ENCODE measurements around the gene JUNB. TPM values are rescaled to one million over a fixed set of nuclear protein-coding genes. Genes with fewer than 3 reads are reported as not detected.

JUNB gene
- total RNA-seq, 1 donor from 2014 or later, result 1.5 TPM

DNA sequence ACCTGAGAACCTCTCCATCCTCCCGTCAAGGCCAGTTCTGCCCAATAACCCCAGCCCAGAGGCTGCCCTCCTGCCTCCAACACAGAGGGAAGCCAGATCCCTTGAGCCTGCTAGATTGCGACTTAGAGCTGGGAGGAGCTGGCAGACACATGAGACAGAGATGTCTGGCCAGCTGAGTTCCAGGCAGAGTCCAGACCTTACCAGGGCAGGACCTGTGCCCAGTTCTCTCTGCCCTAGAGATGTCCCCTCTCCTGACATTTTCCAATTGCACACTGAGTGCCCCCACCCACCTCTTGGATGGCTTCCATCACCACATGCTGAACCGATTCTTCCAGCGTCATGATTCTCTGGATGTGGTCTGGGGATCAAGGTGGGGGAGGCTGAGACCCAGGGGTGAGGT is 19.0 kb upstream of the JUNB start:
- peaks cover 30% of the 10 kb centered on the region for H3F3A ChIP-seq (ENCODE audit: low read depth)
- H3K9me3 ChIP-seq (ENCODE audit: low read depth), result no peaks in the 10 kb centered on the region
- H3K79me2 ChIP-seq (ENCODE audit: low read depth), result no peaks in the 10 kb centered on the region
- Mint-ChIP-seq H3K9me3 (no peaks in the 10 kb centered on the region), H3K4me3 (peak overlapping the region; percentile 48), H3K36me3 (peaks cover 4% of the 10 kb centered on the region), H3K27me3 (ENCODE audit: insufficient read depth, low read depth) (peaks cover 5% of the 10 kb centered on the region), H3K4me1 (peaks cover 15% of the 10 kb centered on the region), H3K27ac (no peak overlapping the region)
- DNase-seq (ENCODE audit: low spot score), result no peak
- no peak overlapping the region for H3K27ac ChIP-seq
- no peak overlapping the region for H3K4me3 ChIP-seq
- no peak overlapping the region for H3K9ac ChIP-seq
- H3K36me3 ChIP-seq, result no peaks in the 10 kb centered on the region
- TF ChIP-seq, protein P1, sequence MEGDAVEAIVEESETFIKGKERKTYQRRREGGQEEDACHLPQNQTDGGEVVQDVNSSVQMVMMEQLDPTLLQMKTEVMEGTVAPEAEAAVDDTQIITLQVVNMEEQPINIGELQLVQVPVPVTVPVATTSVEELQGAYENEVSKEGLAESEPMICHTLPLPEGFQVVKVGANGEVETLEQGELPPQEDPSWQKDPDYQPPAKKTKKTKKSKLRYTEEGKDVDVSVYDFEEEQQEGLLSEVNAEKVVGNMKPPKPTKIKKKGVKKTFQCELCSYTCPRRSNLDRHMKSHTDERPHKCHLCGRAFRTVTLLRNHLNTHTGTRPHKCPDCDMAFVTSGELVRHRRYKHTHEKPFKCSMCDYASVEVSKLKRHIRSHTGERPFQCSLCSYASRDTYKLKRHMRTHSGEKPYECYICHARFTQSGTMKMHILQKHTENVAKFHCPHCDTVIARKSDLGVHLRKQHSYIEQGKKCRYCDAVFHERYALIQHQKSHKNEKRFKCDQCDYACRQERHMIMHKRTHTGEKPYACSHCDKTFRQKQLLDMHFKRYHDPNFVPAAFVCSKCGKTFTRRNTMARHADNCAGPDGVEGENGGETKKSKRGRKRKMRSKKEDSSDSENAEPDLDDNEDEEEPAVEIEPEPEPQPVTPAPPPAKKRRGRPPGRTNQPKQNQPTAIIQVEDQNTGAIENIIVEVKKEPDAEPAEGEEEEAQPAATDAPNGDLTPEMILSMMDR (IDR thresholded peaks at IDR 0.05), result no peak
- TF ChIP-seq EZH2 (IDR thresholded peaks at IDR 0.05) (no peak), EZH2phosphoT487 (IDR thresholded peaks at IDR 0.05) (no peak)
- peaks cover 7% of the 10 kb centered on the region for H3K4me1 ChIP-seq
- H4K20me1 ChIP-seq (ENCODE audit: low read depth), result no peaks in the 10 kb centered on the region
- H3K27me3 ChIP-seq, result peaks cover 13% of the 10 kb centered on the region
- H2AFZ ChIP-seq (replicated peaks), result no peak overlapping the region
- no peak overlapping the region for H3K4me2 ChIP-seq

- peaks cover 5% of the 10 kb centered on the region for H3K27me3 Mint-ChIP-seq (ENCODE audit: insufficient read depth, low read depth)
- no peak overlapping the region for H3K27ac ChIP-seq
- H3K36me3 ChIP-seq, result no peaks in the 10 kb centered on the region
- H3F3A ChIP-seq (ENCODE audit: low read depth), result peaks cover 34% of the 10 kb centered on the region
- peaks cover 4% of the 10 kb centered on the region for H3K36me3 Mint-ChIP-seq
- H3K4me3 Mint-ChIP-seq, result peak overlapping the region; percentile 34
- H3K9me3 ChIP-seq (ENCODE audit: low read depth), result no peaks in the 10 kb centered on the region
- H4K20me1 ChIP-seq (ENCODE audit: low read depth), result no peaks in the 10 kb centered on the region
- H3K4me3 ChIP-seq, result no peak overlapping the region
- no peak overlapping the region for H3K4me2 ChIP-seq
- peaks cover 20% of the 10 kb centered on the region for H3K4me1 Mint-ChIP-seq
- no peak for DNase-seq (ENCODE audit: low spot score)
- no peak overlapping the region for H2AFZ ChIP-seq (replicated peaks)
- H3K9me3 Mint-ChIP-seq, result no peaks in the 10 kb centered on the region
- TF ChIP-seq EZH2phosphoT487 (IDR thresholded peaks at IDR 0.05), result no peak
- no peak for TF ChIP-seq EZH2 (IDR thresholded peaks at IDR 0.05)
- TF ChIP-seq, protein P1 (IDR thresholded peaks at IDR 0.05), result peak; percentile 22
- no peak overlapping the region for H3K9ac ChIP-seq
- H3K79me2 ChIP-seq (ENCODE audit: low read depth), result no peaks in the 10 kb centered on the region
- no peak overlapping the region for H3K27ac Mint-ChIP-seq
- peaks cover 13% of the 10 kb centered on the region for H3K27me3 ChIP-seq
- peaks cover 11% of the 10 kb centered on the region for H3K4me1 ChIP-seq
Measured at GRCh38 chr19:12773571-12773970, 17.7 kb upstream of the JUNB start.

GRCh38 chr19:12774588-12775555 is 16.4 kb upstream of the JUNB start, which contains the start of gene HOOK2:
HOOK2 (minus strand) TSS chr19:12775552; CDS start chr19:12775449, 103 bp downstream.
- no peak within 1 kb of the TSS for H3K27ac ChIP-seq
- no peaks in the 10 kb centered on the region for H4K20me1 ChIP-seq (ENCODE audit: low read depth)
- H3K27ac Mint-ChIP-seq, result no peak within 1 kb of the TSS
- peak within 1 kb of the TSS; percentile 97 for H2AFZ ChIP-seq (replicated peaks)
- H3K4me1 Mint-ChIP-seq, result peaks cover 27% of the 10 kb centered on the region
- H3K4me1 ChIP-seq, result peaks cover 20% of the 10 kb centered on the region
- no peaks in the 10 kb centered on the region for H3K9me3 Mint-ChIP-seq
- H3K36me3 ChIP-seq, result no peaks in the 10 kb centered on the region
- peak; percentile 37 for DNase-seq (ENCODE audit: low spot score)
- H3K9ac ChIP-seq, result no peak within 1 kb of the TSS
- H3K4me3 Mint-ChIP-seq, result peak within 1 kb of the TSS; percentile 83
- H3K36me3 Mint-ChIP-seq, result peaks cover 4% of the 10 kb centered on the region
- peaks cover 13% of the 10 kb centered on the region for H3K27me3 ChIP-seq
- H3K4me3 ChIP-seq, result peak within 1 kb of the TSS; percentile 78
- peaks cover 42% of the 10 kb centered on the region for H3F3A ChIP-seq (ENCODE audit: low read depth)
- no peaks in the 10 kb centered on the region for H3K9me3 ChIP-seq (ENCODE audit: low read depth)
- peaks cover 9% of the 10 kb centered on the region for H3K27me3 Mint-ChIP-seq (ENCODE audit: insufficient read depth, low read depth)
- TF ChIP-seq, protein P1 (IDR thresholded peaks at IDR 0.05), result no peak
- TF ChIP-seq EZH2 (IDR thresholded peaks at IDR 0.05) (no peak), EZH2phosphoT487 (IDR thresholded peaks at IDR 0.05) (no peak)
- H3K4me2 ChIP-seq, result peak within 1 kb of the TSS; percentile 95
- no peaks in the 10 kb centered on the region for H3K79me2 ChIP-seq (ENCODE audit: low read depth)

Data from neural progenitor cell (in vitro differentiated cells).